SU-DHL-6 (cell line): ENCODE data around the gene SERF1B.
"Not testable (repeated sequence)": the region's sequence is repeated elsewhere in the genome, so short reads cannot be mapped to it uniquely, and the experiment has no call there.

Experiments used
- H2AFZ ChIP-seq: fragments of 200-600 bp; sonication (generic); 2 replicates; pipeline ENCODE4 v1.6.1; 2014; ENCODE audit warnings: low read depth, mild to moderate bottlenecking, moderate library complexity, mixed read lengths, antibody characterized with exemption, low read length; ENCODE audit not compliant: severe bottlenecking
- H3F3A ChIP-seq: fragments of 200-600 bp; shearing (Covaris generic); 2 replicates; pipeline ENCODE4 v1.6.0; 2016; ENCODE audit warnings: antibody characterized with exemption, mild to moderate bottlenecking; ENCODE audit not compliant: insufficient read depth
- H3K27ac ChIP-seq: fragments of 200-600 bp; sonication (generic); 2 replicates; pipeline ENCODE4 v1.5.1; 2016; ENCODE audit warnings: low read depth, mild to moderate bottlenecking, low read length, moderate library complexity, mixed read lengths
- H3K27me3 ChIP-seq: fragments of 200-600 bp; sonication (generic), shearing (Covaris generic); 2 replicates; pipeline ENCODE4 v1.6.0; 2014; ENCODE audit warnings: mild to moderate bottlenecking, low read length
- H3K36me3 ChIP-seq: fragments of 200-600 bp; sonication (generic); 2 replicates; pipeline ENCODE4 v1.6.1; 2014; ENCODE audit warnings: mild to moderate bottlenecking, low read length, mixed read lengths
- H3K4me2 ChIP-seq: fragments of 300-600, 200-600 bp; shearing (Covaris generic), sonication (generic); 2 replicates; pipeline ENCODE4 v1.6.0; 2014; ENCODE audit warnings: low read length, low read depth, mild to moderate bottlenecking; ENCODE audit not compliant: poor library complexity, severe bottlenecking
- H3K4me3 ChIP-seq: fragments of 200-600 bp; sonication (generic); 2 replicates; pipeline ENCODE4 v1.5.1; 2014; ENCODE audit warnings: antibody characterized with exemption, low read length, mild to moderate bottlenecking, mixed read lengths; ENCODE audit not compliant: insufficient read depth, poor library complexity, severe bottlenecking
- H3K79me2 ChIP-seq: fragments of 200-600 bp; sonication (generic); 2 replicates; pipeline ENCODE4 v1.6.1; 2014; ENCODE audit warnings: mild to moderate bottlenecking, low read length, moderate library complexity; ENCODE audit not compliant: insufficient read depth
- H3K9ac ChIP-seq: fragments of 200-600 bp; sonication (generic); 2 replicates; pipeline ENCODE4 v1.7.0; 2014; ENCODE audit warnings: mild to moderate bottlenecking, low read length
- H3K9me2 ChIP-seq: fragments of 200-600 bp; sonication (generic); replicated peaks from 2 replicates; pipeline ENCODE4 v1.6.1; 2014; ENCODE audit warnings: low read length; ENCODE audit not compliant: insufficient read depth
- H3K9me3 ChIP-seq: fragments of 200-600 bp; sonication (generic); 2 replicates; pipeline ENCODE4 v1.6.1; 2014; ENCODE audit warnings: low read length, mixed read lengths; ENCODE audit not compliant: insufficient read depth
- H4K20me1 ChIP-seq: fragments of 200-600 bp; sonication (generic); 2 replicates; pipeline ENCODE4 v1.6.1; 2014; ENCODE audit warnings: low read depth, mild to moderate bottlenecking, antibody characterized with exemption, low read length, moderate library complexity, mixed read lengths

Gene SERF1B

GRCh38 chr5:70025106-70025844, at the start of gene SERF1B:
Gene SERF1B (plus strand): TSS chr5:70025251. CDS start chr5:70025452, 201 bp downstream.
- not testable (repeated sequence) for H3K9me3 ChIP-seq, H3K79me2 ChIP-seq, H3K27ac ChIP-seq, H3K4me2 ChIP-seq, H3K4me3 ChIP-seq, H3K9ac ChIP-seq, H2AFZ ChIP-seq, H4K20me1 ChIP-seq, H3K36me3 ChIP-seq, H3K27me3 ChIP-seq, H3K9me2 ChIP-seq, H3F3A ChIP-seq

GRCh38 chr5:69991713-69992112, 33.3 kb upstream of the SERF1B start:
- not testable (repeated sequence) for H3K27ac ChIP-seq, H3K9me3 ChIP-seq, H3K36me3 ChIP-seq, H3K9me2 ChIP-seq, H3K9ac ChIP-seq, H3K4me2 ChIP-seq, H2AFZ ChIP-seq, H3K27me3 ChIP-seq, H3K4me3 ChIP-seq, H4K20me1 ChIP-seq, H3K79me2 ChIP-seq, H3F3A ChIP-seq

- H3K9ac ChIP-seq, H3K9me2 ChIP-seq, H4K20me1 ChIP-seq, H3K4me2 ChIP-seq, H3F3A ChIP-seq, H3K36me3 ChIP-seq, H3K4me3 ChIP-seq, H3K27ac ChIP-seq, H3K27me3 ChIP-seq, H2AFZ ChIP-seq, H3K9me3 ChIP-seq, H3K79me2 ChIP-seq: not testable (repeated sequence)
These were observed 29.5 kb upstream of the SERF1B start for GRCh38 chr5:69995535-69995934.

- H3K36me3 ChIP-seq, H3F3A ChIP-seq, H3K79me2 ChIP-seq, H2AFZ ChIP-seq, H4K20me1 ChIP-seq, H3K9me3 ChIP-seq, H3K27ac ChIP-seq, H3K4me2 ChIP-seq, H3K9ac ChIP-seq, H3K9me2 ChIP-seq, H3K27me3 ChIP-seq, H3K4me3 ChIP-seq: not testable (repeated sequence)
These were observed 4.4 kb upstream of the SERF1B start for GRCh38 chr5:70020660-70021059.

- H3K4me2 ChIP-seq, H3K79me2 ChIP-seq, H3K27me3 ChIP-seq, H3K27ac ChIP-seq, H3K4me3 ChIP-seq, H3K9me3 ChIP-seq, H3F3A ChIP-seq, H4K20me1 ChIP-seq, H3K36me3 ChIP-seq, H2AFZ ChIP-seq, H3K9ac ChIP-seq, H3K9me2 ChIP-seq: not testable (repeated sequence)
These were observed 744 bp downstream of the SERF1B start for GRCh38 chr5:70025845-70026145.

- H3K4me2 ChIP-seq, H3K9me2 ChIP-seq: not testable (repeated sequence)
These were observed 6.2 kb downstream of the SERF1B start for GRCh38 chr5:70031204-70031603.

GRCh38 chr5:70041411-70041810, 16.4 kb downstream of the SERF1B start:
- not testable (repeated sequence) for H2AFZ ChIP-seq, H3K9me3 ChIP-seq, H4K20me1 ChIP-seq, H3K9ac ChIP-seq, H3K27me3 ChIP-seq, H3K79me2 ChIP-seq, H3K4me2 ChIP-seq, H3K27ac ChIP-seq, H3K4me3 ChIP-seq, H3F3A ChIP-seq, H3K9me2 ChIP-seq, H3K36me3 ChIP-seq

More at GRCh38 chr5:70031204-70031603, 6.2 kb downstream of the SERF1B start:
- H3K9me3 ChIP-seq, H3K27ac ChIP-seq, H3K9ac ChIP-seq, H2AFZ ChIP-seq, H4K20me1 ChIP-seq, H3K27me3 ChIP-seq, H3K79me2 ChIP-seq, H3F3A ChIP-seq, H3K4me3 ChIP-seq, H3K36me3 ChIP-seq: not testable (repeated sequence)

GRCh38 chr5:70049790-70050142, 24.7 kb downstream of the SERF1B start:
- H3K9me3 ChIP-seq, H2AFZ ChIP-seq, H3F3A ChIP-seq, H3K36me3 ChIP-seq, H3K9me2 ChIP-seq, H3K4me3 ChIP-seq, H3K9ac ChIP-seq, H3K79me2 ChIP-seq, H3K4me2 ChIP-seq, H3K27ac ChIP-seq, H4K20me1 ChIP-seq, H3K27me3 ChIP-seq: not testable (repeated sequence)
